Activated CD4-positive, alpha-beta T cell treated with anti-CD3 and anti-CD28 coated beads for 48 hours (primary cell): ENCODE results near the gene CIROP.
A peak's percentile ranks its signal among the peaks of the same experiment; 100 is the strongest.

ENCODE experiments used
- DNase-seq: peaks from one replicate; pipeline ENCODE4 v3.0.0-alpha.2; 2020

The CIROP gene, protein sequence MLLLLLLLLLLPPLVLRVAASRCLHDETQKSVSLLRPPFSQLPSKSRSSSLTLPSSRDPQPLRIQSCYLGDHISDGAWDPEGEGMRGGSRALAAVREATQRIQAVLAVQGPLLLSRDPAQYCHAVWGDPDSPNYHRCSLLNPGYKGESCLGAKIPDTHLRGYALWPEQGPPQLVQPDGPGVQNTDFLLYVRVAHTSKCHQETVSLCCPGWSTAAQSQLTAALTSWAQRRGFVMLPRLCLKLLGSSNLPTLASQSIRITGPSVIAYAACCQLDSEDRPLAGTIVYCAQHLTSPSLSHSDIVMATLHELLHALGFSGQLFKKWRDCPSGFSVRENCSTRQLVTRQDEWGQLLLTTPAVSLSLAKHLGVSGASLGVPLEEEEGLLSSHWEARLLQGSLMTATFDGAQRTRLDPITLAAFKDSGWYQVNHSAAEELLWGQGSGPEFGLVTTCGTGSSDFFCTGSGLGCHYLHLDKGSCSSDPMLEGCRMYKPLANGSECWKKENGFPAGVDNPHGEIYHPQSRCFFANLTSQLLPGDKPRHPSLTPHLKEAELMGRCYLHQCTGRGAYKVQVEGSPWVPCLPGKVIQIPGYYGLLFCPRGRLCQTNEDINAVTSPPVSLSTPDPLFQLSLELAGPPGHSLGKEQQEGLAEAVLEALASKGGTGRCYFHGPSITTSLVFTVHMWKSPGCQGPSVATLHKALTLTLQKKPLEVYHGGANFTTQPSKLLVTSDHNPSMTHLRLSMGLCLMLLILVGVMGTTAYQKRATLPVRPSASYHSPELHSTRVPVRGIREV

DNA sequence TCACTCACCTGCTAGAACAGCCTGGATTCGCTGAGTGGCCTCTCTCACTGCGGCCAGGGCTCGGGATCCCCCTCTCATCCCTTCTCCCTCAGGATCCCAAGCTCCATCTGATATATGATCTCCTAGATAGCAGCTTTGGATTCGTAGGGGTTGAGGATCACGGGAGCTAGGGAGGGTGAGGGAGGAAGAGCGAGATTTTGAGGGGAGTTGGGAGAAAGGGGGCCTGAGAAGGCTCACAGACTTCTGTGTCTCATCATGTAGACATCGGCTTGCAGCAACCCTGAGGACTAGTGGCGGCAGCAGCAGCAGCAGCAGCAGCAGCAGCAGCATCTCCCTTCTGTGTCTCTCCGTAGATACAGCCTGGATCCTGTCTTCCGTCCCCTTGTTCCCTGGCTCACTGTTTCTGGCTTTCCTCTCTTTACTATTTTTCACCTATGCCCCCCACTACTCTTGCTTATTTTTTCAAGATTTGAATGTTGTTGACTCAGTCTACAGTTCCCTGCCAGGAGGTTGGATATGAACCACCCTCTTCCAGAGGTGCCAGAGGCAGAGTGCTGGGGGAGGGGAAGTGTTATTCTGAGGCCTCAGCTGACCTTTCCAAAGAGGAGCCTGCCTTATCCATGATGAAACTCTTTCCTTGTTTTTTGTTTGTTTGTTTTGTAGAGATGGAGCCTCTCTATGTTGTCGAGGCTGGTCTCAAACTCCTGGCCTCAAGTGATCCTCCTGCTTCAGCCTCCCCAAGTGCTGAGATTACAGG is at the start of gene CIROP:
TSS of gene CIROP (minus strand) at position 399 of the 757 bp plus-strand sequence. CDS start at position 330, 69 bp downstream.
- DNase-seq: no peak

DNA sequence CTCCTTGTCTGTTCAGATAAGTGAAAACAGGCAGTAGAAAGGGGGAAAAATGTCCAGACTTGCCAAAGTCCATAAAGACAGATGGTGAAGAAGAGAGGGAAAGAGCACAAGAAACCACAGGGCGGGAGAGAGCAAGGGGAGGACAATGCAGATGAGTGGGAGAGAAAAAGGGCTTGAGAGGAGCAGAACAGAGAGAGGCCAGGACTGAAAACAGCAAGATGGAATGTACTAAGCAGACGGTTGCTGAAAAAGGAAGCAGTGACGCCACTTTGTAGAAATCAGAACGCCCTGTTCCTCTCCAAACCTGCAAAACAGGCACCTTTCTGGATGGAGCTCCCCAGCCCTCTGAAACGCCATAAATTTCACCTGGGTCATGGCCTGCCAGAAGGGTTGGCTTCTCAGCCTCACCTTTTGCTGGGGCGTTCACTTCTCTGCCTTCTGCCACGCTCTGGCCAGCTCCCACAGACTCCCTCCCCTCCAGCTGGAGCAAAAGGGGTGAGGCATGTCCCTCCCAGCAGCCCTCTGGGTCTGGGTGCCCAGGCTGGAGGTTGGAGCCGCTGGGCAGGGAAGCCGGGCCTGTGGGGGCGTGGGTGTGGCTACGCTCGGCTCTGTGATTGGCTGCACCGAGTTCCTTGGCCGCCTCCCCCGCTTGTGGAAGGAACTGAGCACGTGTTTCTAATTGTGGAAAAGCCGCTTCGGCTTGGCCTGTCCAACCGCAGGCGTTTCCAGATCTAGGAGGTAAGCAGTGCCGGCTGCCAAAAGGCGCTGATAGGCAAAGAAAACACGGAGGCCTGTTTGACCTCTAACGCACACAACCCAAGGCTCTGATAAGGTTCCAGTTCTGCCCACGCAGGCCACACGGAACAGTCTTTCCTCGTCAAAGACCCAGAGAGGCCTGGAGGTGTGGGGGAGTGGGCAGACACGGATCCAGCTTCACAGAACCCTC is 49.3 kb upstream of the CIROP start:
- DNase-seq: peak; percentile 22

DNA sequence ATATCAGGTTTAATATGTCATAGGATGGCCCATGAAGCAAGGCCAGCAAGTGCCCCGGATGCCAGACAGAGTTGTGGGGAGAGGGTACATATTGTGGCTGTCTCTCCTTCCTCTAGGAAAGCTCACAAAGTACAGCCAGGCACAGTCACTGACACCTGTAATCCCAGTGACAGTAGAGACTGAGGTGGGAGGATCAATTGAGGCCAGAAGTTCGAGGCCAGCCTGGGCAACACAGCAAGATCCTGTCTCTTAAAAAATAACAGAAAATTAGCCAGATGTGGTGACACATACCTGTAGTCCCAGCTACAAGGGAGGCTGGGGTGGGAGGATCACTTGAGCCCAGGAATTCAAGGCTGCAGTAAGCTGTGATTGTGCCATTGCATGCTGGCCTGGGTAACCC is 46.6 kb upstream of the CIROP start:
- DNase-seq: no peak

DNA sequence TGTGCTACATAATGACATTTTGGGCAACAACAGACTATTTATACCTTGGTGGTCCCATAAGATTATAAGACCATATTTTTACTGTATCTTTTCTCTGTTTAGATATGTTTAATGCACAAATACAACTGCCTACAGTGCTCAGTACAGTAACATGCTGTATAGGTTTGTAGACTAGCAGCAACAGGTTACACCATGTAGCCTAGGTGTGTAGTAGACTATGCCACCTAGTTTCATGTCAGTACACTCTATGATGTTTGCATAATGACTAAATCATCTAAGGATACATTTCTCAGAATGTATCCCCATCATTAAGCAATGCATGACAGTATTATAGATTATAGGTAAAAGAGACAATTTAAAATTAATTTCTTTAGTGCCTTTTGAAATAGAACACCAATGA is 45.0 kb upstream of the CIROP start:
- no peak for DNase-seq

DNA sequence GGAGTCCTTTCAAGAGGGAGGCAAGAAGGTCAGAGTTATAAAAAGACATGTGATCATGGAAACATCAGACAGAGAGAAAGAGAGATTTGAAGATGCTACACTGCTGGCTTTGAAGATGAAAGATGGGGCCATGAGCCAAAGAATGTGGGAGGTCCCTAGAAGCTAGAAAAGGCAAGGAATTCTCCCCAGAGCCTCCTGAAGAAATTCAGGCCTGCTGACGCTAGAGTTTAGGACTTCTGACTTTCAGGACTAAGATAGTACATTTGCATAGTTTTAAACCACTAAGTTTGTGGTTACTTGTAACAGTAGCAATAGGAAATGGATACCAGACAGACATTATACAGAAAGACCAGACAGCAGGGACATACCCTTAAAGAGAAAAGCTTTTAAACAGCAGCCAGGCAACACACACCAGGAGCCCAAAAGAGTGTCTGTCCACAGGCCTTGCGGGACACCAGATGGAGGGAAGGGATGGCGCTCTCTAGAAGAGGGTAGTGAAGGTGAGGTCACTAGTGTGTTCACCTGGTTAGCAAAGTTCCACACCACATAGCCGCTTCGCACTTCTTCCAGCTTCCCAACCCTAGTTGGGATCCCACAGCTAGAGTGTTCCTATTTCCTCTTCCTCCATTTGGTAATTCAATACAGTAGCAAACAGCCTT is 43.9 kb upstream of the CIROP start:
- DNase-seq: no peak

DNA sequence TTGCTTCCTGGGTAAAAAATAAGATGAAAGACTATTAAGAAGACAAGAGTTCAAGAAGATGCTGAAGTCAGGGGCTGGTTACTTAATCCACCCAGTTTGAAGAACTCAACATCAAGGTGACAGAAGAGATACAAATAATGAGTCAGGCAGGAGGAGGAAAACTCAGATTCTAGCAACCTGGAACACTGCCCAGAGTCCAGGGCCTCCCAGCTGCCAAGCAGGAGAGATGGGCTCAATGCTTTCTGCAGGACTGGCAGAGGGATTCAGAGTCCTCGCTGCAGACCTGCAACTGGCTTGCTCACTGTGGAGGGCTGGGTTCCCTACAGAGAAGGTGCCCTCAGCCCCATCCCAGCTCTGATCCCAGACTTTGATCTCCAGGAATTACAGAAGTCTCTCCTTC is 42.9 kb upstream of the CIROP start:
- no peak for DNase-seq

DNA sequence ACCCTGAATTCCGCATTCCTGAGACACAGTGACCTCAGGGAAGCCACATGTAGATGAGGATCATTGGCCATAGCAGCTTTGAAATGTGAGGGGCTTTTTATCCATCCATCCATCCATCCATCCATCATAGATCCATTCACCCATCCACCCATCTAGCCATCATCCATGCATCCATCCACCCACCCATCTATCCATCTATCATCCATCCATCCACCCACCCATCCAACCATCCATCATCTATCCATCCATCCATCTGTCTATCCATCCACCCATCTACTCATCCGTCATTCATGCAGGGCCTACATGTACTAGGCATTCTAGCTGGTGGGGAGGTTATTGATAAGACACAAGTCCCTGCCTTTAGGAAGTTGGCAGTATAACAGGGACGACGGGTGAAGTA is 42.2 kb upstream of the CIROP start:
- DNase-seq: no peak

DNA sequence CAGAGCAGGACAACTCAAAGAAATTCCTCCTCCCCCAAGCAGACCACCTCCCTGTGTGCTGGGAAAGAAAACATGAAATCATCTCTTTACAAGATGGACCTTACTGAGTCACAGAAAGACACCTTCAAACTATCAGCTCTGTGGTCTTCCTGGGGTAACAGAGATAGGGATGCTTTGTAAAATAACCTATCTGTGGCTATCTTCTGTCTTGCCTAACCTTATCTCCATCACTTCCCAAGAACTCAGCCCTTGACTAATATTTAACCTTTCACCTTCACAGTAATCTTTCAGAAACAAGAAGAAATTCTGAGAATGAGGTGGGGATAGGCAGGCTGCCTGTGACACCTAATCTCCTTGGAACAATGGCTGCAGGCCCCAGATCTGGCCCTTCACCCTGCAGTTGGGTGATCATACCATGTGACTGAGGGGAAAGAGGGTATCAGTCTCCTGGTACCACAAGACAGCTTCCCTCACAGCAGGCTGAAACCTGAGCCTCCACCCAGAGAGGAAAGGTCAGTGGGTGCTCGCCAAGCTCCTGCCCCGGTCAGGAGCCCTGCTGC is 41.6 kb upstream of the CIROP start:
- DNase-seq: no peak

DNA sequence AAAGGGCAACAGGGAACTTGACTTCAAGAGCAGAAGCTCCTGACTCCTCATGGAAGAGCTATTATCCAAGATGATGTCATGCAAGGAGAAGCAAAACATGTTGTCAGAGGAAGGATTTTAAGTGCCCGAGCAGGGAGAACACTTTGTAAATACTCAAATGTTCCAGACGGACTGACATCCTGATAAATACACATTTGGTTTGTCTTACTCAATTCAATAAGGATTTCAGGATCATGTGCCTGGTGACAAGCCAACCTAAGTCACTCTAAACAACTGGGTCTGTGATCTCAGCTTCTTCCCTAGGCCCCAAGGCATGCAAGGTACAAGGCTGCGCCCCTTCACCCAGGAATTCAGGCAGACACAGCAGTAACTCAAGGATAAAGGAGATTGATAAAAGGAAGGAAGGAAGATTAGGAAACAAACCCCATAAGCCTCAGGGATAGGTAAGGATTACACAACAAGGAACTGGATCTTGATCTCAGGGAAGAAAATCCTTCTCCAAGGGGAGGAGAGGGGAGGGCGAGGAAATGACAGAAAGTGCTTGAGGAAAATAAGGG is 41.1 kb upstream of the CIROP start:
- no peak for DNase-seq

DNA sequence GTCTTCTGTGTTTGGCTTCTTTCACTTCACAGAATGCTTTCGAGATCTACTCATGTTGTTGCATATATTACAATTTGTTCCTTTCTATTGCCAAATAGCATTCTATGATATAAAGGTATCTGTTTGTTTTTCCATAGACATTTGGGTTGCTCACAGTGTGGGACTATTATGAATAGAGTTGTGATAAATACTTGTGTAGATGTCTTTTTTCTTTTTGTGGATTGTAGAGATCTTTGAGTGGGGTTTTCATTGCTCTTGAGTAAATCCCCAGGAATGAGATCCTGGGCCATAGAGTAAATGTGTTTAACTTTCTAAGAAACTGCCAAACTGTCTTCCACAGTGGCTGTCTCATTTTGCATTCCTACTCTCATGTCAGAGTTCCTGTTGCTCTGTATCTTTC is 39.1 kb upstream of the CIROP start:
- no peak for DNase-seq

DNA sequence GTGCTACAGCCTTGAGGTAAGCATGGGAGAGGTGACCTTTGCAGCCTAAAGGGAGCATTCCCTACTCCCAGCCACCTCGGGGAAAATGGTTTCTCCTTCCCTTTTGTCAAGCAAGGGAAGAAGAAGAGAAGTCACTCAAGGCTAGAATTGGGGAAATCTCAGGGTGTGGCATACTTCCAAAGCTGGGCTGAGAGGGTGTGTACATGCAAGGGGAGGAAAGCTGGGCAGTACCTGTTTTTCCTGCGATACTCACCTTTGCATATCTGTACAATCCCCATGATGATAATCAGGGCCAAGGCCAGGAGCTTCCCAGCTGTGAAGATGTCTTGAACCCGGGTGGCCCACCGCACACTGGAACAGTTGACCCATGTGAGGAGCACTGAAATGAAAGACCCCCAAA is 38.0 kb upstream of the CIROP start:
- no peak for DNase-seq

DNA sequence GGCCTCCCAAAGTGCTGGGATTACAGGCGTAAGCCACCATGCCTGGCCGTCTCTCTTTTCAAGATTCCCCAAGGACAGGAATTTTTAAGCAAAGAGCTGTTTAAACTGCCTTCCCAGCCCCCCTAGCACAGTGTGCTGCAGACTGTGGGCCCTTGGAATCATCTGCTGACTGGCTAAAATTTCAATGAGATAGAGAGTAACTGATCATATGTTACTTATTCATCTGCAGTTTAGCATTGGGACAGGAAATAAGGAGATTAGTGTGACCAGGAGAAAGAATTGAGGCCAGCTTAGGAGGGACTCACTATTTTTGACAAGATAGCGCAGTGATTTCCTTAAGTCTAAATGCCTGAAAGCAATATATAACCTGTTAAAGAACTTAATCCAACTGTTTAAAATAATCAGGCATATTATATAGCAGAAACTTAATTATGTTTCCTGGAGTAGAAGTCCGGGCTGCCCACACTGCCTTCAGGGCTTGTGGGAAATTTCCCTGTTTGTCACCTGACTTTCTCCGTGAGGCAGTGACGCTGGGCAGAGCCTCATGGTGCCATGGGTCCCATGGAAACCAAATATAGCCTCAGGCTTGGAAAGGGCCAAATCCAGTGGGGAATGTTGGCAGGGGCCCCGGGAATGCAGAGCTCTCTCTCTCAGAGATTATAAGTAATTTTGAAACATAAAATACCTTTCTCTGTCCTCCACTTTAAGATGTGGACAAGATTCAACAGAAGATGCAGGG is 37.1 kb upstream of the CIROP start:
- DNase-seq: no peak

DNA sequence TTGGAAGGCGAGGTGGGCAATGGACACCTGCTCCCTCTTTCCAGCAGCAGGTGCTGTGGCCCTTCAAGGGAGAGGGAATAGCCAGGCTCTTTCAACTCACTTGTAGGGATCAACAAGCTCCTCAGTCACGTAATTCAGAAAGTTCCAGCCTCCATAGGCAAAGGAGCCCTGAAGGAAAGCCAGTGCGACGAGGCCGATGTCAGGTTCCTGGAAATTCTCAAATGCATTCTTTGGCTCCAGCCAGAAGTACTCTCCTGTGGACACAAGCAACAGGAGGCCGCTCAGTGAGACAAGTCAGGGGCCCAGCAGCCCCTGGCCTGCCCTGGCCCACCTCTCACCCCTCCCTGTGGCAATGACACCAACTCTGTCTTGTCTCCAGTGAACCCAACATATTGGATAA is 35.6 kb upstream of the CIROP start:
- DNase-seq: no peak

DNA sequence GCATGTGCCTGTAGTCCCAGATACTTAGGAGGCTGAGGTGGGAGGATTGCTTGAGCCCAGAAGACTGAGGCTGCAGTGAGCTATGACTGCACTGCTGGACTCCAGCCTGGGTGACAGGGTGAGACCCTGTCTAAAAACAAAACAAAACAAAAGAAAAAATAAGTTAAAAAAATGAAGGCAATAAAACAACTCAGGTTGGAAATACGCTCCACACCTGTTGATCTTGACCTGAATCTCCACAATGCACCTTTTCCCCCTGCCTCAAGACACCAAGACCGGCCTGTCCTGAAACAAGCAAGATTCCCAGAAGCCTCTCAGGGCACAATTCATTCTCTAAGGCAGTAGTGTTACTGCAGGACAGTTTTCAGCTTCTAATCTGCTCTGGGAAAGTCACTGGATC is 35.1 kb upstream of the CIROP start:
- DNase-seq: no peak

DNA sequence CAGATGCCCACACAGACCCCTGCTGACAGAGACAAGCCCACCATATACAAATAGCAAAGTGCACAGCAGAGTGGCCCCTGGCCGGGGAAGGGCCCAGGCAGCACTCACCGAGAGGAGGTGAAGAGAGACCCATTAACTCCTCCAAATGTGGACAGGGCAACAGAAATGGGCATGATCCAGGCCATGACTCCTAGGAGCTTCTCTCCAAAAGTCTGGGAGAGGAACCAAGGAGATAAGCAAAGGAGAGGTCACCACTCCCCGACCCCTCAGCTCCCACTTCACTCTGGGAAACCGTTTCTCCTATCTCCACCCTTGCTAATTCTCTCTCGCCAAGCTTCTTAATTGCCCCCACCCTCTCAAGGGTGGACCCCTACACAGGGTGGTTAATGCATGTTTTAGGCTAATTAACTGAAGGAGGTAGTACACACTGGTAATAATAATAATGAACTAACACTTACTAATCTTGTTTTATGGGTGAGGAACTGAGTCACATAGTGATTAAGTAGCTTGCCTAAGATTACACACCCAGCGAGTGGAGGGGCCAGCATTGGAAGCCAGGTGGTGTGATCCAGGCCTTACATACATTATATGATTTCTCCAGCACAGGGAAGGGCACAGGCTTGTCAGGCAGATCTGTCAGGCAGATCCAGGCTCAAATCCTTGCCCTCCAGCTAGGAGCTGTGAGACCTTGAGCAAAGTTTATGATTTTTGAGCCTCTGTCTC is 33.2 kb upstream of the CIROP start:
- no peak for DNase-seq

DNA sequence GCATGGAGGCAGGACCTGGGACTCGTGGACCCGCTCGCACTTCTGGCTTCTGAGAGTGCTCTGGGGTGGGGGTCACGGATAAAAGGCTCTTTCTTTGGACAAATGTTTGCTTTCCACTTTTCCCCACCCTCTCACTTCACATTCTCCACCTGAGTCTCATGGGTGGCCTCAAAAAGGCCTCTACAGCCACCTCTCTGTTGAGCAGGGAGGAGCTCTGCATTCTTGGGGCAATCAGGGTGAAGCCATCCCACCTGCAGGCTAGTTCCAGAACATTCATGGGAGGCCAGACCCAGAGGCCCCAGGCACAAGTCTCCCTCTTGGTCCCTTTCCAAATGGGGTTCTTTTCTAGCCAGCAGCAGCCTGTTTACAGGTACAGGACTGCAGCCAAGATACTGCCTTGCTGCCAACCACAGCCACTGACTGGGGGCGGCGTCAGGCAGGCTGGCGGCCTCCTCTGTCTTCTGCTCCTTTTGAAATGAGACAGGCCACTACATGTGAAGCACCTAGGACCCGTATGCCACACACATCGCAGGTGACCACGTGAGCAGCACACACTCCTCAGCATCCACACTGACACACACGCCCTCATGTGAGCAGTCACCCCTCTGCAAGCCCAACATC is 32.5 kb upstream of the CIROP start:
- DNase-seq: no peak

DNA sequence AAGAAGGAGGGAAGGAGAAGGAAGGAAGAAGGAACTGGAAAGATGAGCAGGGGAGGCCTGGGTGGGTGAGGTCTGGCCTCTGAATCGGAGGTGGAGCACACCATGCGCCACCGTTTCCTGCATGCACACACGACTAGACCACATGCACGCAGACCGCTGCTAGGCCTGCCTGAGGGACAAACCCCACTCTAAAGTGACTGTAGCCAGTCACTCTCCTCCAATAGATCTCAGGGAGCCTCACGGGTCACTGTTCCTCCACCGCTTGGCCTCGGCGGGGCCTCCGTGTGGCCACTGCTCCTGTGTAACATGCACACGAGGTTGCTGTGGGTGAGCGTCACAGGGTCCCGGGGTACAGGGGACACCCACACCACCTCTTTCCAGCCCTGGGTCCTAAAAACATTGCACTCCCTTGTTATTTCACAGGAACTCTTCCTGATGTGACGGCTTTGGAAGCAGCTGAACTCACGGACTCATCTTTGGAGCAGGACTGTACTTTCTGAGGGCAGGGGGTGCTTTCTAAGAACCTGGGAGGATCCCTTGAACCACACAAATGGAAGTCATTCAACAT is 31.9 kb upstream of the CIROP start:
- no peak for DNase-seq

DNA sequence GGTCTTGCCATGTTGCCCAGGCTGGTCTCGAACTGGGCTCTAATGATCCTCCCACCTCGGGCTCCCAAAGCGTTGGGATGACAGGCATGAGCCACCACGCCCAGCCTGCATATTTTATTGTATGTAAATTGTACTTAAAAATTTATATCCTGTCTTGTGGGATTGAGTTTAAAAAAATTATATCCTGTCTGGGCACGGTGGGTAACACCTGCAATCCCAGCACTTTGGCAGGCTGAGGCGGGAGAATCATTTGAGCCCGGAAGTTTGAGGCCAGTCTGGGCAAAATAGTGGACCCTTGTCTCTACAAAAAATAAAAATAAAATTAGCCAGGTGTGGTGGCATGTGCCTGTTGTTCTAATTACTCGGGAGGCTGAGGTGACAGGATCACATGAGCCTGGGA is 28.2 kb upstream of the CIROP start:
- DNase-seq: no peak

DNA sequence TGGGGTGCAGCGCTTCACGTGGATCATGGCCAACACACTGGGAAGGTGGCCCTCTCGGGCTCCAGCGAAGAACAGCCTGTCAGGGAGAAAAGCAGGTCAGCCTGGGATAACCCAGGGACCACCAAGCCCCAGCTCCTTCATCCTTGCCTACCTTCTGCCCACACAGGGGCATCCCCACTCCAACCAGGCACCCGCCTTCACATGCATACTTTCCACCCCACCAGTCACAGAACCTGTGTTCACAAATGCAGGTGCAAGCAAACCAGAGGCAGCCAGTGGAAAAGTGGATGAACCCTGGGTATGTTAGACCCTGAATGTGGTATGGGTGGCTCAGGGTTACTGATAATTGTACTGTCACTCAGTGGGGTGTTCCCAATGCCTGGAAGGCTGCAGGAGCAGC is 26.7 kb upstream of the CIROP start:
- no peak for DNase-seq
